Measurements from ENCODE around the gene CHST14.

- no peak for TF ChIP-seq EZH2 (IDR thresholded peaks at IDR 0.05; ENCODE audit: low read length, missing control alignments)
- TF ChIP-seq CTCF (conservative IDR thresholded peaks at IDR 0.05 in 1 of 2, IDR thresholded peaks at IDR 0.05 in 1 of 2; ENCODE audit: low read depth in 1 of 2, low read length in 2 of 2) = no peak
Measured at GRCh38 chr15:40500568-40501330, 30.0 kb downstream of the CHST14 start.

Measured in fibroblast of lung (primary cell).